NK-92 treated with Interleukin-12 subunit alpha and Interleukin-12 subunit beta, amount 100 ng/mL, for 24 hours (cell line): Measurements from ENCODE around the gene UBE2E3.

Experiments
- DNase-seq: peaks from one replicate; lab custom pipeline; 2025; lab: John Stamatoyannopoulos, UW

Gene UBE2E3

DNA sequence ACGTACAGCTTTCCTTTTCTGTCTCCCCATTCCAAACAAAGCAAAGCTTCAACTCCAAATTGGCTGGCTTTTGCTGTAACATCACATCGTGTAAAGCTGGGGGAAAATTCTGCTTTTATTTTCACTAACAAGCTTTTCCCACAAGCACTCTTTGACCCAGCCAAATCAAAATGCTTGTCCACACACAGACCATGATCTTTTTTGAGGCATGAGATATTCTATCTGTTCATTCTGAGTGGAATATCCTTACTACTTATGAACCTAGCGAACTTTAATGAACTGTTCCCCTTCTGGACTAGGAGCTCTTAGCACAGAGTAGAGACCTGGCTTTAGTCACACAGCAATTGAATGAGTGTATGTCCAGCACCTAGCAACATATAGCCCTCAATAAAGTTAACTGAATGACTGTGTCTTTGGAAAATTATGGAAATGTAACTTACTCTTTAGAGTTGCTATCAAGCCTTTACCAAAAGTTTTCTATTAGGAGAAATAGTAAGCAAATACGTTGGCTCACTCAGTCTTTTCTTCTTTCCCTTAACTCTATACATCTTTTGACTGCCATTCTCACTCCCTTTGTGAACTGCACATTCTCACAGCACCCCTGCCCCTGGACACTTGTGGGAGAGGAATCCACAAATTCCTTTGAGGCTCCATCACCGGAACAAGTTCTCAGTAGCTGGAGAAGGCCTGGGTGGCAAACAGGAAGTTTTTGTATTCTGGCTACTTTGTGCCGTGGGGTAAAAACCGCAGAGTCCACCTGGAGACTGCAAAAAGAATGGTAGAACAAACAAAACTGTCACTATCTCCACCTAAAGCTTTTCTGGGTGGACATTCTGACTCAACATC is 1.3 kb upstream of the UBE2E3 start:
- DNase-seq: no peak

GRCh38 chr2:180979749-180980105 is 678 bp upstream of the UBE2E3 start:
- no peak for DNase-seq

GRCh38 chr2:180980943-180981911 is 822 bp downstream of the UBE2E3 start:
- no peak for DNase-seq

DNA sequence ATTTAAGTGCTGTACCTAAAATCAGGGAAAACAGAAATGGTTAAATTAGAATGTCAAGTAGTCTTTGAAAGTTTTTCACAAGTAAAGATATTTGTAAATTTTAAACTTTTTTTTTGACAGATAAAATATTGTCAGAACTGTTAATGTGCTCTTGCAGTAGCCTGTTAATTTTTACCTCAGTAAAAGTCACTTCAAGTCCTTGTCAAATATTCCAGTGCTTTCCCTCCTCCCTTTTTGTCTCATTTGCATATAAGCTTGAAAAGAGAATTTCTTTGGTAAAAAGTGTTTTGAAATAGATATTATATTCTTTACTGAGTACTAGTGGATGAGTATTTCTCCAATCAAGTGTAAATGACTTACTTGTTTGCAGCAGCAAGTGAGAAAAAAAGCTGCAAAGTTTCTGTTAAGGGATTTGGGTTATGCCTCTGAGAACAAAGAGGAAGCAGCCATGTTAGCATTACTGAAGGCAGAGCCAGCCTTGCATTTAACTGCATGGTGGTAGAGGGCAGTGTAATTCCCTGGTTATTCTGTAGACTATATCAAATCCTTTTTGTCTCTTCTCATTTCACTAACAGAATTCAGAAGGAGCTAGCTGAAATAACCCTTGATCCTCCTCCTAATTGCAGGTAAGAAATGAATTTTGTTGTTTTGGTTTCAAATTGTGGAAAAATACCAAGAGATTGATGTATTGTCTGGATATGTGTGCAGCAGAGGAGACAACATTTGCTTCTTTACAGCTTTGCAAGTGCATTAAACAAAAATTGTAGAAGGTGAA is 3.2 kb downstream of the UBE2E3 start:
- DNase-seq: no peak

DNA sequence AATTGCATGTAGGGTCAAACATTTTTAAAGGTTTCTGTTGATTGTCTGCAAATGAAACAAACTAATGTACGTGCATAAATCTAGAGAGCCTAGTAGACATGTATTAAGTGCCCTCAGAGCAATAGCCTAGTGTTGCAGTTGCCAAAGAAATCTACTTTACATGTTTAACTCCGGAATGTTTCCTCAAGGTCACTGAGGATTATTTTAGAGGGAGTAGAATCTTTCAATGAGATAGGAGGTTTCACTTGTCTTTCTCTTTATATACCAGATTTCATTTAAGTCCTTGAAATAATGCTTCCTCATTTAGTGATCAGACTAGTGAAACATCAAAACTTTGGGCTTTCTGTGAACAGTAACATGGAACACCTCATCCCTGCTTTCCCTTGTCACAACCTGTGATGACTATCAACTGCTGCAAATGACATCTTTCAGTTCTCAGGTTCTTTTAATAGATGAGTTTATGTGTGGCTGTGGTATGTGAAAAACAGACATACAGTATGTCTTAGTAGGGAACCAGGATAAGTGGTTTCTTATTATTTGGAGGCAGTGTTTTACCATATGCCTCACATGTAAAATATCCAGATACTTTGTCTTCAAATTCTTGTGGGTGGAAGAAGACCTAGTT is 5.5 kb downstream of the UBE2E3 start:
- DNase-seq: no peak

DNA sequence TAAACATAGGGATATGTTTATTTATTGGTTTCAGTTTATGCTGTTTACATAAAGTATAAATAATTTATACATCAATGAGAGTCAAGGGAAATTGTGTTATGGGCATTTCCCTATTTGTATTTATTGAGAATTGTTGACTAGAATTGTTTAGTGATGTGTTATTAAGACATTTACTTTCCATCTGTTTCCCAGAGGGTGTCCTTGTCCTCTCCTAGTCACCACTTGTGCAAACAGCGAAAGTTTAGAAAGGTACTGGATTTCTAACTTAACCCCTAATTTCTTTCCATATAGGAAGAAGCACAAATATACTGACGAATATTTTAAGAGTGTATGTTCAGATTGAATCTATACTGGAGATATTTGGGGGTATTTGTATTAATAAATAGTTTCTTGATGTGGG is 6.7 kb downstream of the UBE2E3 start:
- DNase-seq: no peak

- DNase-seq: no peak
These were observed 9.9 kb downstream of the UBE2E3 start for GRCh38 chr2:180990337-180990736.

DNA sequence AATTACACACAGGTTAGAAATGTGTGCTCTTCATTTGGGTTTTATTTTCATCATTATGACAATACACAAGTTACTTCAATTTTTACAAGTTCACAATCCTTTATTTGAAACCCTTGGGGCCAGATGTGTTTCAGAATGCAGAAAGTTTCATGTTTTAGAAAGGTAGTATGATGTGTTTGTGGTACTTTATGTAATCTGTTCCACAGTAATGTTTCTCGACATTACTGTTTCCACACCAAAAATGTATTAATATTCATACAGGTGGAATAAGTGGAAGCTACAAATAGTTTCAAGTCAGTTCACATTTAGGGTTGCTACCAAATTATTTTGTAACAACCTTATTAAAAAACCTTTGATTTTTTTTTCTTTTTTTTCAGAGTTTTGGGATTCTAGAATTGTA is 10.4 kb downstream of the UBE2E3 start:
- DNase-seq: no peak

GRCh38 chr2:180991361-180991760 is 11.0 kb downstream of the UBE2E3 start:
- no peak for DNase-seq

- no peak for DNase-seq
These were observed 11.4 kb downstream of the UBE2E3 start for GRCh38 chr2:180991820-180992219.

DNA sequence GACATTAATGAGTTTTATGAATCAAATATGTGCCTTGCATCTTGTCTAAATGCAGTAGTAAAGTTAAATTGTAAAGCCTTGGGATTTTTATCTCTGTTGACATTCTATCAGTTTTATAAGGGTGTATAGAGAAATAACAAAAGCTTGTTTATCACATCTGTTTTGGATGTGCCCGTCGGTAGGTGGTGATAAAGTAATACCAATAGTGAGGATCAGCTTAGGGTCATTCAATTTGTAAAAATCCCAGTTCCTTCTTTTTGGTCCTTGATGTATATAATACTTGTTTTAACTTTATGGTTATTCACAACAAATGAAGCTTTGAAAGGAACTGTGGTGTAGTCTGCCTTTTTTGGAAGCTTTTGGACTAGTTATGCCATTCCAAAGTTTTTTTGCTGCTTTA is 12.6 kb downstream of the UBE2E3 start:
- no peak for DNase-seq

DNA sequence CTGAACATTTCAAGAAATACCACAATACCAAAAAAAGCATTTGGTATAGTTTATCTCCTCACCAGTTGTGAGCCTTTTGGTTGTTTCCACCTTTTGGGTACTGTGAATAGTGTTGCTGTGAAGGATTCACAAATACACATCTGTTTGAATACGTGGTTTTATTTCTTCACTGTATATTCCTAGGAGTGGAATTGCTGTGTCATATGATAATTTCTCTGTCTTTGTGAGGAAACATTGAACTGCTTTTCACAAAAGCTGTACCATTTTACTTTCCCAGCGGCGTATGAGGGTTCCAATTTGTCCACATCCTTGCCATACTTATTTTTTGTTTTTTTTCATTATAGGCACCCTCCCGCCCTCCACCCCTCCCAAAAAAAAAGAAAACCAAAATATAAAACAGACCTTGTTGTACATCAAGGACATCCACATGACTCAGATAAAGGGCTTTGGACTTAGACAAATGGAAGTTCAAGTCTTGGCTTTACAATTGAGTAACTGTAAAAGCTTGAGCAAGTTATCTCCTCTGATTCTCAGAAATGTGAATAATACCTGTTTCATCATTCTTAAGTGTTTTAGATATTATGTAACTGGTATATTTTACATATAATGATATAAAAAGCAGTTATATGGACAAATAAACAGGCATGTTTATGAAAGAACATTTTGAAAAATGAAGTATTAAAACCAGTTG is 19.0 kb downstream of the UBE2E3 start:
- no peak for DNase-seq

- DNase-seq: no peak
These were observed 24.4 kb downstream of the UBE2E3 start for GRCh38 chr2:181004647-181005325.

- no peak for DNase-seq
These were observed 24.9 kb downstream of the UBE2E3 start for GRCh38 chr2:181005326-181005655.

GRCh38 chr2:181005809-181006208 is 25.4 kb downstream of the UBE2E3 start:
- DNase-seq: no peak

DNA sequence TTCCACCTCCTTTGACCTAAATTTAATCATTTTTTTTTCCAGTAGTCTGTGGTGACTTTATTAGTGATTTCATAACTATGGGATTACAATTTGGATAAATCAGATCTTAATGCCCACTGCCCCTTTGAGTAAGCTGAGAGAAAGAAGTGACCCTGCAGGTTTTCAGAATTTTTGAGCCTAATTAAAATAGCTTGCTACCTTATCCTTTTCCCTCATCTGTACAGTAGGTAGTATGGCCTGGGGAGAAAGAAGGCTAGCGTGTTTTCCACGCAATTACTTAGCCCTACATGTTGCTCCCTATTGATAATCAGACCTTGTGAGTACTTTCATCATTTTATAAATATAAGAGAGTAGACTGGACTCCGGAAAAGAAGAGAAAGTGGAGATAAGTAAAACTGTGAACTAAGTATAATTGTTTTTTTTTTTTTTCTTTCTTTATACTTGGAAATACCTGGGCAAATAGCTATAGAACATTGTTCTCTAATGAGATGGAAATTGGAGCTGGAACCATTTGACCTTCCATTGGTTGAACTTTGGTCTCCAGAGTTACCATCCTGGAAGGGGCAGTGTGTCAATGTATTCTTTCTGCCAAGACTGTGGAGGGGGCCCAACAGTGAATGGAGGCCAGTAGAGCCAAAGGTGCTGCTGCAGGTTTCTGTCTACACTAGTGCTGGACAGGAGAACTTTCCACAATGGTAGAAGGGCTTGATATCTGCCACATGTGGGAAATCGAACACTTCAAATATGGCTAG is 26.9 kb downstream of the UBE2E3 start:
- DNase-seq: no peak

DNA sequence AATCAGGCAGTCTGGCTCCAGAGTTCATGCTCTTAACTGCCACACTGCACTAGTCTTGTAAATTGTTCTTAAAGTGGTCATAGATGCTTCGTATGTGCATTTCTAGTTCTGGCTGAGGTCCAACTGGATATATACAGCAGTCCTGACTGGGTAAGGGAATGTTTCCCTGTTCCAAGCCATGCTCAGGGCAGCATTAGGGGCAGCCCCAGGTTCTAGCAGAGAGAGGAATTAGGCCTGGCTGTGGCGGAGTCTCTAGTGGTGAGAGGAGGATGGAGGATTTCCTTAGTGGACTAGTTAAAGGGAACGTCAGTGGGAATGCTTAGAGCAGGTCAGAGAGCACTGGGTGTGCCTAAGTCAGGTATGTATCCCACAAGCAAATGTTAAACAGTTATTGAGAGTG is 28.0 kb downstream of the UBE2E3 start:
- no peak for DNase-seq

- no peak for DNase-seq
These were observed 40.9 kb downstream of the UBE2E3 start for GRCh38 chr2:181021199-181021789.

- no peak for DNase-seq
These were observed 42.2 kb downstream of the UBE2E3 start for GRCh38 chr2:181022652-181023051.

DNA sequence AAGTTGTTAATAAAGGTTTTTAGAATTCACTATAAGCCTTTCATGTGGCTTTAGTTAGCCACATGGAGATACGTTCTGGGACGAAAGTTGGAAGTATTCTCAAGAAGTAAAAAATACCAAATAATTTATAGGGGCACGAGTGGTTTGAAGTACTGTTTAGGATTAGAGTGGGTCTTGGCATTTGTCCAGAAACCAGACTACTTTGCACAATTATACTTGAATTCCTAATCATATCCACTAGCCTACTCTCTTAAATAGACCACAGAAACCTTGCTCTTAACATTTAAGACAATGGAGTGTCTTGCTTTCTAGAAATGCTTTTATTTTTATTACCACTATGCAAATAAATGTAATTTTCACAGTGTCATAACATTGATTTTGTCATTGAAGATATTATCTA is 44.6 kb downstream of the UBE2E3 start:
- no peak for DNase-seq
